GM12878 (cell line): Measurements from ENCODE around the gene PHPT1. TPM values are rescaled to one million over a fixed set of nuclear protein-coding genes. Genes with fewer than 3 reads are reported as not detected.

Source experiments
- ATAC-seq: fragments of 200-7000 bp; cut with Tn5 transposase; 3 replicates; pipeline ENCODE4 v1.9.1; 2020; ENCODE audit warnings: mild to moderate bottlenecking, moderate library complexity
- BruUV-seq: library from RNA; stranded (reverse); fragments of 400-500 nt; replicated peaks from 2 replicates; lab custom pipeline; 2021; lab: Mats Ljungman, UMichigan
- CTCF ChIA-PET: fragments of 300-600 bp; sonication (Branson Sonifier 250); formaldehyde crosslinking; extraction: SDS; loops from one replicate; lab custom pipeline; 2021; ENCODE audit warnings: inconsistent platforms; lab: Yijun Ruan, JAX
- POLR2A ChIA-PET: fragments of 350-600 bp; formaldehyde crosslinking; extraction: SDS; loops from one replicate; lab custom pipeline; 2021; ENCODE audit warnings: inconsistent platforms; lab: Charles Lee
- RAD21 ChIA-PET: fragments of 300-600 bp; sonication (Branson Sonifier 250); formaldehyde crosslinking; loops from one replicate; lab custom pipeline; 2023; ENCODE audit warnings: antibody characterized with exemption; ENCODE audit not compliant: unreplicated experiment; lab: Charles Lee
- SMC1A ChIA-PET: fragments of 300-600 bp; sonication (Branson Sonifier 250); formaldehyde crosslinking; loops from one replicate; lab custom pipeline; 2023; ENCODE audit not compliant: unreplicated experiment, uncharacterized antibody; lab: Charles Lee
- DNase-seq: peaks from one replicate; pipeline ENCODE4 v3.0.0-alpha.2; 2011; ENCODE audit warnings: low read depth, low spot score
- FAIRE-seq: peaks from 3 replicates; lab custom pipeline; 2011; peaks lifted over from hg19 to GRCh38; lab: Jason Lieb, UNC
- H2AFZ ChIP-seq: 2 replicates; pipeline ENCODE4 v1.6.0; 2011; ENCODE audit warnings: low read depth, low read length, control low read depth; ENCODE audit not compliant: control insufficient read depth
- H3K27ac ChIP-seq: 2 replicates; pipeline ENCODE4 v1.5.1; 2011; ENCODE audit warnings: control low read depth; ENCODE audit not compliant: control insufficient read depth, insufficient read depth
- H3K27me3 ChIP-seq, 2 experiments: replicated peaks in 1 of 2; 2 replicates each; pipeline versions ENCODE4 v1.6.0 to v1.6.1; 2011; ENCODE audit warnings: low read length in 1 of 2; ENCODE audit not compliant: control insufficient read depth in 2 of 2, insufficient read depth in 2 of 2
- H3K36me3 ChIP-seq, 2 experiments: 2 replicates each; pipeline ENCODE4 v1.5.1; 2011; ENCODE audit warnings: low read length in 1 of 2; ENCODE audit not compliant: control insufficient read depth in 2 of 2, insufficient read depth in 2 of 2
- H3K4me1 ChIP-seq: 2 replicates; pipeline ENCODE4 v1.6.1; 2011; ENCODE audit warnings: mild to moderate bottlenecking, low read length, moderate library complexity, mixed read lengths; ENCODE audit not compliant: control insufficient read depth, insufficient read depth
- H3K4me2 ChIP-seq: 2 replicates; pipeline ENCODE4 v1.6.0; 2011; ENCODE audit warnings: control low read depth; ENCODE audit not compliant: control insufficient read depth, insufficient read depth
- H3K4me3 ChIP-seq: fragments of 200-600 bp; sonication (generic); 2 replicates; pipeline ENCODE4 v1.5.1; 2016
- H3K79me2 ChIP-seq: 2 replicates; pipeline ENCODE4 v1.6.0; 2011; ENCODE audit warnings: low read length; ENCODE audit not compliant: control insufficient read depth, insufficient read depth
- H3K9ac ChIP-seq: 2 replicates; pipeline ENCODE4 v1.8.0; 2011; ENCODE audit warnings: low read length, control low read depth, mixed read lengths; ENCODE audit not compliant: control insufficient read depth, insufficient read depth
- H3K9me3 ChIP-seq: replicated peaks from 3 replicates; pipeline ENCODE4 v1.5.1; 2011; ENCODE audit warnings: mild to moderate bottlenecking, low read length; ENCODE audit not compliant: control insufficient read depth, insufficient read depth
- H4K20me1 ChIP-seq: 2 replicates; pipeline ENCODE4 v1.6.0; 2011; ENCODE audit not compliant: control insufficient read depth, insufficient read depth
- EP300 ChIP-seq, 2 experiments: fragments of 150-350 bp in 1 of 2; IDR thresholded peaks; 2 replicates each; pipeline ENCODE4 v1.6.1; 2011 to 2012; ENCODE audit warnings: low read depth in 2 of 2, low read length in 2 of 2, borderline replicate concordance in 1 of 2, improper control_type of control experiment in 1 of 2, inconsistent platforms in 1 of 2; ENCODE audit not compliant: control insufficient read depth in 1 of 2
- POLR2A ChIP-seq: IDR thresholded peaks from 2 replicates; pipeline ENCODE4 v1.6.1; 2011; ENCODE audit warnings: low read depth, mild to moderate bottlenecking, low read length
- POLR2AphosphoS2 ChIP-seq: IDR thresholded peaks from 2 replicates; pipeline ENCODE4 v1.6.1; 2011; ENCODE audit warnings: low read depth, mild to moderate bottlenecking, low read length, improper control_type of control experiment, moderate library complexity
- POU2F2 ChIP-seq: IDR thresholded peaks from 3 replicates; pipeline ENCODE4 v1.6.1; 2011; ENCODE audit warnings: low read depth, mild to moderate bottlenecking, low read length, borderline replicate concordance
- RBBP5 ChIP-seq: fragments of 200-600 bp; sonication (generic); conservative IDR thresholded peaks from 2 replicates; pipeline ENCODE4 v1.6.1; 2016
- WGBS: methylation state at CpG from one replicate; pipeline ENCODE4 v1.1.6; 2016; ENCODE audit warnings: low lambda C conversion rate; ENCODE audit not compliant: insufficient replicate concordance, insufficient coverage; ENCODE audit errors: missing lambda C conversion rate; 5-methylcytosine and 5-hydroxymethylcytosine counted together
- in situ Hi-C: fragments of 300-500 bp; cut with MboI; formaldehyde crosslinking; loops from 9 replicates; pipeline ENCODE4 v1.14.3; 2018; ENCODE audit warnings: mixed read lengths
- intact Hi-C: fragments of 100-400 bp; cut with micrococcal nuclease; formaldehyde crosslinking; loops from one replicate; pipeline ENCODE4 v1.14.2; 2022; ENCODE audit not compliant: unreplicated experiment
- polyA plus RNA-seq, 11 experiments: library from polyadenylated mRNA; depleted of rRNA in 4 of 11; unstranded in 6 of 11; stranded (reverse) in 5 of 11; fragments of >200 nt; fragmentation: Nextera tagmentation in 4 of 11; fragmentation: Illumina TruSeq in 1 of 11; extraction: Ambion mirVana in 4 of 11; extraction: Trizol in 1 of 11; gene quantifications; 1 replicate in 1 of 11; 2 replicates in 10 of 11; pipeline versions ENCODE4 v1.2.1 to v1.2.3, GENCODE V29; 2011 to 2016; ENCODE audit warnings: inconsistent platforms in 2 of 11, missing spikeins in 2 of 11, low read depth in 1 of 11
- total RNA-seq, 4 experiments: library from RNA; depleted of rRNA in 3 of 4; stranded (reverse); fragments of >200 nt in 3 of 4; fragmentation: Illumina TruSeq in 1 of 4; extraction: Trizol in 1 of 4; gene quantifications; 2 replicates each; pipeline versions ENCODE4 v1.2.1 to v1.2.3, GENCODE V29; 2013 to 2021

Gene PHPT1
- total and polyA plus RNA-seq, 10 of the 15 experiments (the other 5 are each of a cell fraction or from before 2014, with no cell fraction given), result 56.2 to 323 (median 140) TPM

DNA sequence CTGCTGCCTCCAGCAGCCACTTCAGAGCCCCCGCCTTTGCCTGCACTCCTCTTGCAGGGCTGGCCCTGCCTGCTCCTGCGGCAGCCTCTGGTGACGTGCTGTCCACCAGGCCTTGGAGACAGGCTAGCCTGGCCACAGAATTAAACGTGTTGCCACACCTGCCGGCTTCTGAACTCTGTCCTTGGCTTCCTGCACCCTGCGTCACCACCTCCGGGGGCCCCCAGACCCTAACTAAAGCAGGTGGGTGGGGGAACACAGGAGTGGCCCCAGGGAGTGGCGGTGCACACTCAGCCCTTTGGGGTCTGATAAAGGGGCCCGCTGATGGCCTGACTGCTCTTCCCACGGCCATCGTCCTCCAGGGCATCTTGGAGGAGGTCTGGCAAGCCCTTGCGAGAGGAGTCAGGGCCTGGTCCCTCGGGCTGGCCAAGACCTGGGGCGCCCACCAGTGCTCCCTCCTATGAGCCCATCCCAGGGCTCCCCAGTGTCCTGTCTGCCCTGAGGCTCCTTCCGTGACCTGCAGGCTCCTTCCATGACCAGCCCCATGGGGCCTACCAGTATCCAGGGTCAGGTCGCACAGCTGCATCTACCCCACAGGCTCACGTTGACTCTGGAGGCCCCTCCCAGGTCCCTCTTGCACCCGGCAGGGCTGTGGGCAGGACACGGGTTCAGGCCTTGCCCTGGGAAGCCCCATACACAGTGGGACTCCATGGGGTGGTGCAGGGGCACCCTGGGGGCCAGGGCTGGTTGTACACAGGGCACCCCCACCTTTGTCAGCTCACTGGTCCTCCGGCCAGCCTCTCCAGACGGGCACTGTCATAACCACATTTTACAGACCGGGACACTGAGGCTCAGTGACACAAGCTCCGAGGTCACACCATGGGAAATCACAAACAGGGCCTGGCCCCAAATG lies 1.9 kb downstream of the PHPT1 start:
- Histone ChIP-seq H3K27ac (no peak overlapping the region), H3K36me3 (peaks cover 4 to 8% of the 10 kb centered on the region in 2 experiments; a peak in 3 of 4 replicates), H2AFZ (no peak overlapping the region), H3K27me3 (no peaks in the 10 kb centered on the region; a peak in 1 of 4 replicates), H3K4me3 (no peak overlapping the region), H4K20me1 (no peaks in the 10 kb centered on the region; the same call in 1 of the 2 replicates), H3K9me3 (peaks cover 4% of the 10 kb centered on the region; the same call in 1 of the 3 replicates), H3K79me2 (peaks cover 10% of the 10 kb centered on the region; the same call in 1 of the 2 replicates), H3K4me1 (peaks cover 7% of the 10 kb centered on the region), H3K9ac (no peak overlapping the region), H3K4me2 (no peak overlapping the region)
- TF ChIP-seq POLR2A, result peak; percentile 34; the same call in 1 of the 2 replicates
- peak; percentile 12; the same call in 1 of the 3 replicates for TF ChIP-seq POU2F2
- TF ChIP-seq EP300 (IDR thresholded peaks at IDR 0.05; ENCODE audit: borderline replicate concordance in 1 of 2, control insufficient read depth in 1 of 2, low read depth in 2 of 2, low read length in 2 of 2), result no peak
- TF ChIP-seq RBBP5, result no peak
- TF ChIP-seq POLR2AphosphoS2, result peak; percentile 22; the same call in 1 of the 2 replicates
- 78% methylated on average over 23 of the region's 23 CpGs for WGBS
- ChIA-PET RAD21 (no interaction called here), SMC1A (no interaction called here), POLR2A (interaction anchor here (1.0 kb wide), 1 partner anchor 40 kb away, joined by 3 read pairs; no protein-coding TSS in a partner anchor), CTCF (interaction anchor here (0.6 to 1.2 kb wide), 2 partner anchors 47 to 54 kb away, joined by 3 to 4 read pairs; no protein-coding TSS in a partner anchor)
- no TSS peak for BruUV-seq
- FAIRE-seq (no peak), ATAC-seq (no peak), DNase-seq (no peak)
- intact Hi-C loops, result loop anchor here (5.0 kb wide), 1 partner anchor 91 kb away; the partner anchor contains the start of gene FBXW5
- in situ Hi-C loops, result no loop called here
